Astrocyte of the spinal cord (primary cell): ENCODE measurements around the gene ANKRD40CL.

Source experiments
- DNase-seq: peaks from one replicate; pipeline ENCODE4 v3.0.0; 2011; ENCODE audit warnings: low read depth, low spot score
- H3K4me3 ChIP-seq: 2 replicates; pipeline ENCODE4 v1.5.1; 2011; ENCODE audit warnings: low read depth, mild to moderate bottlenecking, low read length, moderate library complexity
- in situ Hi-C: cut with HindIII; loops from 2 replicates; pipeline ENCODE4 v1.10.0; 2017; ENCODE audit warnings: low sequenced_read_pairs
- TF ChIP-seq, protein P1 (sequence below): IDR thresholded peaks from 2 replicates; pipeline ENCODE4 v1.5.1; 2012; ENCODE audit warnings: low read depth, mild to moderate bottlenecking, low read length, inconsistent platforms

ANKRD40CL gene

GRCh38 chr17:50783193-50783660 is 15.9 kb upstream of the ANKRD40CL start:
- DNase-seq: peak; percentile 88
- TF ChIP-seq, protein P1, sequence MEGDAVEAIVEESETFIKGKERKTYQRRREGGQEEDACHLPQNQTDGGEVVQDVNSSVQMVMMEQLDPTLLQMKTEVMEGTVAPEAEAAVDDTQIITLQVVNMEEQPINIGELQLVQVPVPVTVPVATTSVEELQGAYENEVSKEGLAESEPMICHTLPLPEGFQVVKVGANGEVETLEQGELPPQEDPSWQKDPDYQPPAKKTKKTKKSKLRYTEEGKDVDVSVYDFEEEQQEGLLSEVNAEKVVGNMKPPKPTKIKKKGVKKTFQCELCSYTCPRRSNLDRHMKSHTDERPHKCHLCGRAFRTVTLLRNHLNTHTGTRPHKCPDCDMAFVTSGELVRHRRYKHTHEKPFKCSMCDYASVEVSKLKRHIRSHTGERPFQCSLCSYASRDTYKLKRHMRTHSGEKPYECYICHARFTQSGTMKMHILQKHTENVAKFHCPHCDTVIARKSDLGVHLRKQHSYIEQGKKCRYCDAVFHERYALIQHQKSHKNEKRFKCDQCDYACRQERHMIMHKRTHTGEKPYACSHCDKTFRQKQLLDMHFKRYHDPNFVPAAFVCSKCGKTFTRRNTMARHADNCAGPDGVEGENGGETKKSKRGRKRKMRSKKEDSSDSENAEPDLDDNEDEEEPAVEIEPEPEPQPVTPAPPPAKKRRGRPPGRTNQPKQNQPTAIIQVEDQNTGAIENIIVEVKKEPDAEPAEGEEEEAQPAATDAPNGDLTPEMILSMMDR: peak; percentile 98
- H3K4me3 ChIP-seq: no peak overlapping the region
- in situ Hi-C loops: no loop called here

GRCh38 chr17:50781167-50781566 is 13.8 kb upstream of the ANKRD40CL start:
- in situ Hi-C loops: no loop called here
- DNase-seq: no peak
- H3K4me3 ChIP-seq: no peak overlapping the region
- TF ChIP-seq, protein P1: no peak

GRCh38 chr17:50779747-50780353 is 12.5 kb upstream of the ANKRD40CL start:
- TF ChIP-seq, protein P1: no peak
- H3K4me3 ChIP-seq: no peak overlapping the region
- in situ Hi-C loops: no loop called here
- no peak for DNase-seq

DNA sequence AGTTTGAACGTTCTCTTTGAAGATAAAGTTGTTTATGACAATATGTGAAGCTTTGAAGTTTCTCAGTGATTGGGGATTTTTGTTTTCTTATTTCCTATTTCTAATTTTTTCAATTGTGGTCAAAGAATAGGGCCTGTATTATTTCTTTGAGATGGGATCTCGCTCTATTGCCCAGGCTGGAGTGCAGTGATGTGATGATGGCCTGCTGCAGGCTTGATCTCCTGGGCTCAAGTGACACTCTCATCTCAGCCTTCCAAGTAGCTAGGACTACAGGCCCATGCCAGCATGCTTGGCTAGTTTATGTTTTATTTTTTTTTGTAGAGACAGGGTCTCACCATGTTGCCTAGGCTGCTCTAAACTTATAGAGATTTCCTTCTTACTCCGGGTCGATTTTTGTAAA is 11.7 kb upstream of the ANKRD40CL start:
- in situ Hi-C loops: no loop called here
- TF ChIP-seq, protein P1: no peak
- no peak overlapping the region for H3K4me3 ChIP-seq
- no peak for DNase-seq

GRCh38 chr17:50778471-50778870 is 11.2 kb upstream of the ANKRD40CL start:
- TF ChIP-seq, protein P1: no peak

DNA sequence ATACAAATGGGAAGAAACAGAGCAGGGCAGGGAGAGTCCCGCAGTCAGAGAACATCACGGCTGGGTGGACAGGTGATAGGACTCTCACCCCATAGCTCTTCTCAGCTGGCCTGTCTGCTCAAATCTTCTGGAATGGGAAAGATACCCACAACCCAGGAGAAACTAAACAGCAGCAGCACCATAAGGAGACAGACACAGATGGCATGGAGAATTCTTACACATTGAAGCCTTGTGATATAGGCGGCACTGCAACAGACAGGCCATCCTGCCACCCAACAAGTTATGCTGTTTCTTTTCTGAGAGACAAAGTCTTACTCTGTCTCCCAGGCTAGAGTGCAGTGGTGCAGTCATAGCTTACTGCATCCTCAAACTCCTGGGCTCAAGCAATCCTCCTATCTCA is 8.6 kb upstream of the ANKRD40CL start:
- TF ChIP-seq, protein P1: no peak
- H3K4me3 ChIP-seq: no peak overlapping the region
- no peak for DNase-seq
- in situ Hi-C loops: no loop called here

More at GRCh38 chr17:50778471-50778870, 11.2 kb upstream of the ANKRD40CL start:
- no peak for DNase-seq
- no peak overlapping the region for H3K4me3 ChIP-seq
- in situ Hi-C loops: no loop called here
